ENCODE data around the gene POLG.

The POLG gene

DNA sequence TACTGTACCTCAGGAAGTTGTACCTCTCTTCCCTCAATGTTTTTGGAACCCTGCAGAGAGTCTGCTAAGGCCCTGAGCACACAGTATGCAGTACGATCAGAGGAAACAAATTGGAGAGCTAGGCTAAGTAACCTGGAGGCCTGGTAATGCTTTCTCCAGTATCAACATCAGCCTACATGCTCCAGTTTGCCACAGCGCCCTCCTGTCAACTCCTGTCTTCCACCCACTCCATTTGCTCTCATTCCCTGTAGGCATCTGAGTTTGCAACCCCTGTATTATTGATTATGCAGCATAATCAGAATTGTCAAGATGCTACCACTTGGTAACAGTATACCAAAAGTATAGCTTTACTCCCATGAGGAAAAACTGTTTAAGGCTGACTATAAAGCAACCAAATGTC, 14.4 kb downstream of the POLG start:
- no peaks in the 10 kb centered on the region for H3K79me1 ChIP-seq (ENCODE audit: low read length)
- H3K14ac ChIP-seq (ENCODE audit: low read length), result no peak overlapping the region
- H3K18ac ChIP-seq (ENCODE audit: low read length), result no peak overlapping the region
- no peak overlapping the region for H2BK120ac ChIP-seq (ENCODE audit: insufficient read depth, low read length, poor library complexity)
- H3K9ac ChIP-seq (ENCODE audit: low read length), result no peak overlapping the region
- H2AK5ac ChIP-seq (ENCODE audit: low read length), result no peak overlapping the region
- H2BK12ac ChIP-seq (ENCODE audit: low read length), result no peak overlapping the region
- no peak for DNase-seq
- H4K8ac ChIP-seq (ENCODE audit: low read depth, low read length), result no peak overlapping the region
- no peaks in the 10 kb centered on the region for H3K9me3 ChIP-seq (ENCODE audit: insufficient read depth, low read depth, low read length)
- H2BK5ac ChIP-seq (ENCODE audit: low read depth, low read length, poor library complexity), result no peak overlapping the region
- no peak overlapping the region for H4K12ac ChIP-seq (ENCODE audit: low read depth, low read length)
- no peak overlapping the region for H2AFZ ChIP-seq (ENCODE audit: insufficient read depth, low read length, poor library complexity)
- H4K91ac ChIP-seq (ENCODE audit: low read depth, low read length), result no peak overlapping the region
- H3K27me3 ChIP-seq (ENCODE audit: insufficient read depth, low read length), result no peaks in the 10 kb centered on the region
- H3K4me3 ChIP-seq (ENCODE audit: low read depth, low read length), result no peak overlapping the region
- H3K36me3 ChIP-seq (ENCODE audit: control insufficient read depth in 1 of 2, insufficient read depth in 2 of 2, low read length in 2 of 2), result peaks cover 72 to 88% of the 10 kb centered on the region in 2 experiments
- no peak overlapping the region for H3K27ac ChIP-seq (ENCODE audit: low read depth, low read length)
- H3K79me2 ChIP-seq (ENCODE audit: control insufficient read depth, insufficient read depth, low read length, poor library complexity), result no peaks in the 10 kb centered on the region
- no peak overlapping the region for H3K4ac ChIP-seq (ENCODE audit: low read depth, low read length)
- H3K4me2 ChIP-seq (ENCODE audit: low read length), result no peak overlapping the region
- H3K4me1 ChIP-seq (ENCODE audit: control insufficient read depth in 1 of 2, insufficient read depth in 2 of 2, low read length in 2 of 2), result no peaks in the 10 kb centered on the region
- no peak overlapping the region for H3K23ac ChIP-seq (ENCODE audit: low read length)
- no CpG with 5 or more reads among the region's 2 CpGs for WGBS (ENCODE audit: extremely low coverage, insufficient coverage, insufficient read length)

DNA sequence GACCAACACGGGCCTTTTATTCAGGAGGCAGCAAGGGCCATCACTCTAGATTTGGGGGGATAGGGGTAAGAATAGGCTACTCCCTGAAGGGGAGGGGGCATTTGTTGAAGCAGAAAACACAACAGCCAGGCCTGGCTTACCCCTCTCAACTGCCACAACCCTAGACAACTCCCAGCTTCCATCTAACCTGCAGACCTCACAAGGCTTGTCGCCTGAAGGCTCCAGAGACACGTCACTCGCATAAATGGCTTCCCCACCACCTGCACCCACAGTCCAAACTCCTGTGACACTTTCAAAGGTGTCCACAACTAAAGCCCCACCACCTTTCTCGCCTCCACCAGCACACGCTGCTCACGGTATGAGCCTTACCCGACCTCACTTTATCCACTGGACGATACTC, 14.9 kb downstream of the POLG start:
- H3K4ac ChIP-seq (ENCODE audit: low read depth, low read length), result no peak overlapping the region
- no peaks in the 10 kb centered on the region for H3K79me1 ChIP-seq (ENCODE audit: low read length)
- H3K23ac ChIP-seq (ENCODE audit: low read length), result no peak overlapping the region
- H4K8ac ChIP-seq (ENCODE audit: low read depth, low read length), result no peak overlapping the region
- H3K9me3 ChIP-seq (ENCODE audit: insufficient read depth, low read depth, low read length), result no peaks in the 10 kb centered on the region
- peaks cover 73 to 89% of the 10 kb centered on the region in 2 experiments for H3K36me3 ChIP-seq (ENCODE audit: control insufficient read depth in 1 of 2, insufficient read depth in 2 of 2, low read length in 2 of 2)
- no peaks in the 10 kb centered on the region for H3K27me3 ChIP-seq (ENCODE audit: insufficient read depth, low read length)
- no peak overlapping the region for H2AFZ ChIP-seq (ENCODE audit: insufficient read depth, low read length, poor library complexity)
- H3K18ac ChIP-seq (ENCODE audit: low read length), result no peak overlapping the region
- no peak overlapping the region for H2BK5ac ChIP-seq (ENCODE audit: low read depth, low read length, poor library complexity)
- H3K4me3 ChIP-seq (ENCODE audit: low read depth, low read length), result no peak overlapping the region
- no peak overlapping the region for H4K12ac ChIP-seq (ENCODE audit: low read depth, low read length)
- no peak overlapping the region for H2AK5ac ChIP-seq (ENCODE audit: low read length)
- WGBS (ENCODE audit: extremely low coverage, insufficient coverage, insufficient read length), result no CpG with 5 or more reads among the region's 9 CpGs
- no peak overlapping the region for H3K14ac ChIP-seq (ENCODE audit: low read length)
- H3K4me2 ChIP-seq (ENCODE audit: low read length), result no peak overlapping the region
- H3K79me2 ChIP-seq (ENCODE audit: control insufficient read depth, insufficient read depth, low read length, poor library complexity), result no peaks in the 10 kb centered on the region
- no peak overlapping the region for H4K91ac ChIP-seq (ENCODE audit: low read depth, low read length)
- no peak overlapping the region for H2BK120ac ChIP-seq (ENCODE audit: insufficient read depth, low read length, poor library complexity)
- no peak for DNase-seq
- no peaks in the 10 kb centered on the region for H3K4me1 ChIP-seq (ENCODE audit: control insufficient read depth in 1 of 2, insufficient read depth in 2 of 2, low read length in 2 of 2)
- no peak overlapping the region for H3K27ac ChIP-seq (ENCODE audit: low read depth, low read length)
- H3K9ac ChIP-seq (ENCODE audit: low read length), result no peak overlapping the region
- no peak overlapping the region for H2BK12ac ChIP-seq (ENCODE audit: low read length)

DNA sequence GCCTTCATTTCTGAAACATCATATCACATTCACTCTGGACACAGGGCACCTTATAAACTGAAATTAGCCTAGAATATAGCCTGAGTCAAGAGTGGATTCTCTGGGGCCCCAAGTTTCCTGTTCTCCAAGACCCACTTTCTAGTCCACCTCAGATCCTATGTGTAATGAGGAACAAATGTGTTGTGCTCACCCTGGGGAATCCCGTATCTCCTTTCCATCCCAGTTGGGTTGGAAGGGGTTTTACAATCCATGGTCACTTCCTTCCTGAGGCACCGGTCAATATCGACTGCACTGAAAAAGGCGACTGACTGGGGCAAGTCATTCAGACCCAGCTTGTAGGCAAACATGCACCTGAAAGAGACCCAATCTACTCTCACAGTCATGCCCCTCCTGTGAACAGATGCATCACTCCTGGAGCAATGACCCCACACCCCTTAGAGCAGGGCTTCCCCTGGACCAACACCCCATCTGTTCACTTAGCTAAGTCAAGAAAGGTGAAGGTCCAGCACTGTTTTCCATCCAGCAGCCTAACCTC, 17.4 kb downstream of the POLG start:
- Histone ChIP-seq H3K79me2 (ENCODE audit: control insufficient read depth, insufficient read depth, low read length, poor library complexity) (no peaks in the 10 kb centered on the region), H3K27ac (ENCODE audit: low read depth, low read length) (no peak overlapping the region), H3K79me1 (ENCODE audit: low read length) (no peaks in the 10 kb centered on the region), H2AFZ (ENCODE audit: insufficient read depth, low read length, poor library complexity) (no peak overlapping the region), H3K9ac (ENCODE audit: low read length) (no peak overlapping the region), H2AK5ac (ENCODE audit: low read length) (no peak overlapping the region), H4K12ac (ENCODE audit: low read depth, low read length) (no peak overlapping the region), H2BK120ac (ENCODE audit: insufficient read depth, low read length, poor library complexity) (no peak overlapping the region), H3K4me1 (ENCODE audit: control insufficient read depth in 1 of 2, insufficient read depth in 2 of 2, low read length in 2 of 2) (no peaks in the 10 kb centered on the region), H4K8ac (ENCODE audit: low read depth, low read length) (no peak overlapping the region), H3K18ac (ENCODE audit: low read length) (no peak overlapping the region), H4K91ac (ENCODE audit: low read depth, low read length) (no peak overlapping the region), H3K9me3 (ENCODE audit: insufficient read depth, low read depth, low read length) (no peaks in the 10 kb centered on the region), H3K14ac (ENCODE audit: low read length) (no peak overlapping the region), H3K36me3 (ENCODE audit: control insufficient read depth in 1 of 2, insufficient read depth in 2 of 2, low read length in 2 of 2) (peaks cover 49 to 72% of the 10 kb centered on the region in 2 experiments), H2BK5ac (ENCODE audit: low read depth, low read length, poor library complexity) (no peak overlapping the region), H2BK12ac (ENCODE audit: low read length) (no peak overlapping the region), H3K4me3 (ENCODE audit: low read depth, low read length) (no peak overlapping the region), H3K4ac (ENCODE audit: low read depth, low read length) (no peak overlapping the region), H3K4me2 (ENCODE audit: low read length) (no peak overlapping the region), H3K27me3 (ENCODE audit: insufficient read depth, low read length) (no peaks in the 10 kb centered on the region), H3K23ac (ENCODE audit: low read length) (no peak overlapping the region)
- no CpG with 5 or more reads among the region's 4 CpGs for WGBS (ENCODE audit: extremely low coverage, insufficient coverage, insufficient read length)
- DNase-seq, result no peak

DNA sequence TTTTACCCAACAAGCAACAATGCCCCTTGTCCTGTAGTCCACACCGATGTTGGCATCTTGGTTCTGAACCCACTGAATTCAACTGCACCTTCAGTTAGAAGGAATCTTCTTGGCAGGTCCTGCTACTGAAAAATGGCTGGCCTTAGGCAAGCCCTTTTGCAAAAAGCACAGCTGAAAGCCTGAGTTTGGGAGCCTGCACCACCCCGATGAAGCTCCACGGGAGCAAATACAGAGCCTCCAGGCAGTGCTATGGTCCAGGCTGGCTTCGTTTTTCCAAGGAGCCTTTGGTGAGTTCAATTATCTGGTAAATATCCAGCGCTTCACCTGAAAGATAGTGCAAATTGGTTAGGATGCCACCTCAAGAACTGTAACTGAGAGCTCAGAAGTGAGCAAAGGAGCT, 18.1 kb downstream of the POLG start:
- H3K4me3 ChIP-seq (ENCODE audit: low read depth, low read length), result no peak overlapping the region
- no peak overlapping the region for H2AK5ac ChIP-seq (ENCODE audit: low read length)
- H3K4me2 ChIP-seq (ENCODE audit: low read length), result no peak overlapping the region
- no CpG with 5 or more reads among the region's 5 CpGs for WGBS (ENCODE audit: extremely low coverage, insufficient coverage, insufficient read length)
- H4K8ac ChIP-seq (ENCODE audit: low read depth, low read length), result no peak overlapping the region
- peaks cover 42 to 66% of the 10 kb centered on the region in 2 experiments for H3K36me3 ChIP-seq (ENCODE audit: control insufficient read depth in 1 of 2, insufficient read depth in 2 of 2, low read length in 2 of 2)
- H3K9ac ChIP-seq (ENCODE audit: low read length), result no peak overlapping the region
- H4K91ac ChIP-seq (ENCODE audit: low read depth, low read length), result no peak overlapping the region
- H2AFZ ChIP-seq (ENCODE audit: insufficient read depth, low read length, poor library complexity), result no peak overlapping the region
- H3K9me3 ChIP-seq (ENCODE audit: insufficient read depth, low read depth, low read length), result no peaks in the 10 kb centered on the region
- H3K4ac ChIP-seq (ENCODE audit: low read depth, low read length), result no peak overlapping the region
- no peak overlapping the region for H3K14ac ChIP-seq (ENCODE audit: low read length)
- H3K23ac ChIP-seq (ENCODE audit: low read length), result no peak overlapping the region
- H3K18ac ChIP-seq (ENCODE audit: low read length), result no peak overlapping the region
- no peak for DNase-seq
- no peaks in the 10 kb centered on the region for H3K79me2 ChIP-seq (ENCODE audit: control insufficient read depth, insufficient read depth, low read length, poor library complexity)
- no peaks in the 10 kb centered on the region for H3K4me1 ChIP-seq (ENCODE audit: control insufficient read depth in 1 of 2, insufficient read depth in 2 of 2, low read length in 2 of 2)
- H4K12ac ChIP-seq (ENCODE audit: low read depth, low read length), result no peak overlapping the region
- no peak overlapping the region for H2BK5ac ChIP-seq (ENCODE audit: low read depth, low read length, poor library complexity)
- H2BK12ac ChIP-seq (ENCODE audit: low read length), result no peak overlapping the region
- H3K27me3 ChIP-seq (ENCODE audit: insufficient read depth, low read length), result no peaks in the 10 kb centered on the region
- no peak overlapping the region for H3K27ac ChIP-seq (ENCODE audit: low read depth, low read length)
- no peaks in the 10 kb centered on the region for H3K79me1 ChIP-seq (ENCODE audit: low read length)
- no peak overlapping the region for H2BK120ac ChIP-seq (ENCODE audit: insufficient read depth, low read length, poor library complexity)

All from trophoblast cell (in vitro differentiated cells and primary cell).